Measurements from ENCODE around the gene ANO3. TPM values are rescaled to one million over a fixed set of nuclear protein-coding genes. Genes with fewer than 3 reads are reported as not detected.

The ANO3 gene
- total and polyA plus RNA-seq, 2 donors from 2014 or later, result 0.30 to 1.5 TPM

DNA sequence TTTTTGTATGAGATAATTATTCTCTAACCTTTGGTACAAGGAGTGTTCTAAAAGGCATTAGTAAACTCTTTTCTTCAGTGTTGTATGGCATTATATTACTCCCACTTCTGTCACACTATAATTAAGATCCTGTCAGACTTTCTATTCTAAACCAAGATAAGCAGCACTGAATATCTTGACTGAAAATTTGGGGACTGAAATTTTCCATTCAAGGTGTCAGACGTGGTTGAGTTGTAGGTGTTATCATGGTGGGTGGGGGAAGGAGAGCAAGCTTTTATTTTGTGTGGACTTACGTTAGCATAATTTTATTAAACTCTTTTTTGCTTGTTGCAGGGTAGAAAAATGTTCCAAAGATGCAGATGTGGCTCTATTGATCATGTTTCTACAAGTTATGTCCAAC lies 217.2 kb downstream of the ANO3 start:
- Histone ChIP-seq H3K27me3 (ENCODE audit: control insufficient read depth, insufficient read depth, low read length) (no peaks in the 10 kb centered on the region), H3K4me3 (ENCODE audit: low read length in 3 of 3) (no peak overlapping the region), H3K9ac (ENCODE audit: low read length in 3 of 3) (no peak overlapping the region), H3K9me3 (ENCODE audit: control insufficient read depth in 2 of 3, insufficient read depth in 1 of 3, low read length in 3 of 3) (no peaks in the 10 kb centered on the region), H3K4me1 (ENCODE audit: control insufficient read depth in 2 of 3, insufficient read depth in 2 of 3, low read depth in 1 of 3, low read length in 3 of 3) (no peaks in the 10 kb centered on the region), H3K27ac (ENCODE audit: low read depth in 2 of 2, low read length in 2 of 2) (no peak overlapping the region), H3K36me3 (ENCODE audit: control insufficient read depth in 2 of 3, insufficient read depth in 3 of 3, low read length in 3 of 3) (no peaks in the 10 kb centered on the region)
- intact Hi-C loops (cut with DNase I), result no loop called here
- TF ChIP-seq, protein P1, sequence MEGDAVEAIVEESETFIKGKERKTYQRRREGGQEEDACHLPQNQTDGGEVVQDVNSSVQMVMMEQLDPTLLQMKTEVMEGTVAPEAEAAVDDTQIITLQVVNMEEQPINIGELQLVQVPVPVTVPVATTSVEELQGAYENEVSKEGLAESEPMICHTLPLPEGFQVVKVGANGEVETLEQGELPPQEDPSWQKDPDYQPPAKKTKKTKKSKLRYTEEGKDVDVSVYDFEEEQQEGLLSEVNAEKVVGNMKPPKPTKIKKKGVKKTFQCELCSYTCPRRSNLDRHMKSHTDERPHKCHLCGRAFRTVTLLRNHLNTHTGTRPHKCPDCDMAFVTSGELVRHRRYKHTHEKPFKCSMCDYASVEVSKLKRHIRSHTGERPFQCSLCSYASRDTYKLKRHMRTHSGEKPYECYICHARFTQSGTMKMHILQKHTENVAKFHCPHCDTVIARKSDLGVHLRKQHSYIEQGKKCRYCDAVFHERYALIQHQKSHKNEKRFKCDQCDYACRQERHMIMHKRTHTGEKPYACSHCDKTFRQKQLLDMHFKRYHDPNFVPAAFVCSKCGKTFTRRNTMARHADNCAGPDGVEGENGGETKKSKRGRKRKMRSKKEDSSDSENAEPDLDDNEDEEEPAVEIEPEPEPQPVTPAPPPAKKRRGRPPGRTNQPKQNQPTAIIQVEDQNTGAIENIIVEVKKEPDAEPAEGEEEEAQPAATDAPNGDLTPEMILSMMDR (IDR thresholded peaks at IDR 0.05; ENCODE audit: borderline replicate concordance, extremely low read depth, insufficient read depth), result no peak
- no peak for FAIRE-seq
- no peak for DNase-seq

DNA sequence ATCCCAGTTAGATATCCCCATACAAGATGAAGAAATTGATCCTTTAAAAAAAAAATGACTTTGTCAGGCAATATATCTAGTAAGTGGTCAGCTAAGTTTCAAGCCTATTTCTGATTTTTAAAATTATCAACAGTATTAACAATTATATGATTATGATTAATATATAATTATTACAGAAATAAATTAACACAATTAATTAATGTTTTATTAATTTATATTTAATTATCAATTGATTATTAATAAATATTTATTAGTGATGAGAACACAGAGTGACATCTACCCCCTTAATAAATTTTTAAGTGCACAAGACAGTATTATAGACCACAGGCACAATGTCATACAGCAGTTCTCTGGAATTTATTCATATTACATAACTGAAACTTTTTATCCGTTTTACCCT lies 218.1 kb downstream of the ANO3 start:
- TF ChIP-seq, protein P1 (IDR thresholded peaks at IDR 0.05; ENCODE audit: borderline replicate concordance, extremely low read depth, insufficient read depth), result no peak
- no peak overlapping the region for H3K9ac ChIP-seq (ENCODE audit: low read length in 3 of 3)
- H3K36me3 ChIP-seq (ENCODE audit: control insufficient read depth in 2 of 3, insufficient read depth in 3 of 3, low read length in 3 of 3), result no peaks in the 10 kb centered on the region
- intact Hi-C loops (cut with DNase I), result no loop called here
- H3K4me3 ChIP-seq (ENCODE audit: low read length in 3 of 3), result no peak overlapping the region
- FAIRE-seq (peak; percentile 64), DNase-seq (no peak)
- no peaks in the 10 kb centered on the region for H3K27me3 ChIP-seq (ENCODE audit: control insufficient read depth, insufficient read depth, low read length)
- H3K27ac ChIP-seq (ENCODE audit: low read depth in 2 of 2, low read length in 2 of 2), result no peak overlapping the region
- no peaks in the 10 kb centered on the region for H3K4me1 ChIP-seq (ENCODE audit: control insufficient read depth in 2 of 3, insufficient read depth in 2 of 3, low read depth in 1 of 3, low read length in 3 of 3)
- no peaks in the 10 kb centered on the region for H3K9me3 ChIP-seq (ENCODE audit: control insufficient read depth in 2 of 3, insufficient read depth in 1 of 3, low read length in 3 of 3)

DNA sequence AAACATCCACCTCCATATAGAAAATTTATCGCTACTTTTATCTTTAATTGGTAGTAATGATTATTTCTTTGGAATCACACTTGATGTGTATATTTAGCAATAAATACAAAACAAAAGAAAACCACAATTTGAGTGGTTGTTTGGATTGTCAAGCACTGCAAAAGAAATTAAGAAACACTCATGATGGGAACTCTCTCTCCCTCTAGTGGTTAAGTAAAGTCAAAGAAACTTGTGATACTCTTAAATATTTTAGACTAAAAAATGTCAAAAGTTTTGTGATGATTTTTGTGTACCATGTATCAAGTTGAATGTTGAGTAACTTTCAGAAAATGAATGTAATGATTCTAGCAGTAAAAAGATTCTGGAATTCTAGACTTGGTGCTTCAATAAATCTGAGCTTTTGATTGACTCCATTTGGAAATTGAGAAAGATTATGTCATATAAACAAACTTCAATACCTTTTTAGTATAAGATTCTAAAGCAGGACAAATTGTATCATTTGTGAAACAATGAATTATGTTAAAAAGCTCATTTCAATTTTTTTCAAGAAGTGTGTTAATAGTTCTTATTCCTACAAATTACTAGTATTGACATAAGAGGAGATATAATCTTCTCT lies 219.4 kb downstream of the ANO3 start:
- TF ChIP-seq, protein P1 (IDR thresholded peaks at IDR 0.05; ENCODE audit: borderline replicate concordance, extremely low read depth, insufficient read depth), result no peak
- no peaks in the 10 kb centered on the region for H3K9me3 ChIP-seq (ENCODE audit: control insufficient read depth in 2 of 3, insufficient read depth in 1 of 3, low read length in 3 of 3)
- FAIRE-seq (peak; percentile 66), DNase-seq (peak in 2 of 5 donors; percentile 13 to 14)
- H3K4me3 ChIP-seq (ENCODE audit: low read length in 3 of 3), result no peak overlapping the region
- H3K27me3 ChIP-seq (ENCODE audit: control insufficient read depth, insufficient read depth, low read length), result no peaks in the 10 kb centered on the region
- no peaks in the 10 kb centered on the region for H3K4me1 ChIP-seq (ENCODE audit: control insufficient read depth in 2 of 3, insufficient read depth in 2 of 3, low read depth in 1 of 3, low read length in 3 of 3)
- no peaks in the 10 kb centered on the region for H3K36me3 ChIP-seq (ENCODE audit: control insufficient read depth in 2 of 3, insufficient read depth in 3 of 3, low read length in 3 of 3)
- no peak overlapping the region for H3K9ac ChIP-seq (ENCODE audit: low read length in 3 of 3)
- intact Hi-C loops (cut with DNase I), result no loop called here
- no peak overlapping the region for H3K27ac ChIP-seq (ENCODE audit: low read depth in 2 of 2, low read length in 2 of 2)

DNA sequence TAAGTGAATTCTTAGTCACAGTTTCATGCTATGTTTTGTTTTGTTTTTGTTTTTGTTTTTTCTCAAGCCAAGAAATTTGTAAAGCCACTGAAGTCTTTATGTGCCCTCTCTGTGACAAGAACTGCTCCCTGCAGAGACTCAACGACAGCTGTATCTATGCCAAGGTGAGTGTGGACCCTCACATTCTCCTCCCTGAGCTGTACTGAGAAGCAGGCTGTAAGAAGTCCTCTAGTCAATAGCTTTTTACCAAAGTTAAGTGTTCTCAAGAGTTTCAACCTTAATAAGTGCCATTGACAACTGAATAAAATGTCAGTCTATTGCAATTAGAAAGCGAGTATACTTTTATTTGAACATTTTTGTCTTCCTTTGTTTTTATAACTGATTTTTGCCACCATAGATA lies 221.3 kb downstream of the ANO3 start:
- TF ChIP-seq, protein P1 (IDR thresholded peaks at IDR 0.05; ENCODE audit: borderline replicate concordance, extremely low read depth, insufficient read depth), result no peak
- intact Hi-C loops (cut with DNase I), result no loop called here
- DNase-seq (no peak), FAIRE-seq (no peak)
- Histone ChIP-seq H3K27ac (ENCODE audit: low read depth in 2 of 2, low read length in 2 of 2) (no peak overlapping the region), H3K27me3 (ENCODE audit: control insufficient read depth, insufficient read depth, low read length) (no peaks in the 10 kb centered on the region), H3K9me3 (ENCODE audit: control insufficient read depth in 2 of 3, insufficient read depth in 1 of 3, low read length in 3 of 3) (no peaks in the 10 kb centered on the region), H3K9ac (ENCODE audit: low read length in 3 of 3) (no peak overlapping the region), H3K4me3 (ENCODE audit: low read length in 3 of 3) (no peak overlapping the region), H3K4me1 (ENCODE audit: control insufficient read depth in 2 of 3, insufficient read depth in 2 of 3, low read depth in 1 of 3, low read length in 3 of 3) (no peaks in the 10 kb centered on the region), H3K36me3 (ENCODE audit: control insufficient read depth in 2 of 3, insufficient read depth in 3 of 3, low read length in 3 of 3) (no peaks in the 10 kb centered on the region)
